HEK293T (cell line): ENCODE results near the gene NR2E1.

Experiments
- CTCF ChIA-PET: fragments of 350-600 bp; formaldehyde crosslinking; extraction: SDS; loops from one replicate; lab custom pipeline; 2021; ENCODE audit warnings: antibody characterized with exemption, inconsistent platforms; lab: Yijun Ruan, JAX
- POLR2A ChIA-PET: fragments of 350-600 bp; formaldehyde crosslinking; extraction: SDS; loops from one replicate; lab custom pipeline; 2020; ENCODE audit warnings: antibody characterized with exemption, inconsistent platforms; lab: Yijun Ruan, JAX
- DNase-seq: peaks from one replicate; pipeline ENCODE4 v3.0.0; 2012; ENCODE audit warnings: mixed read lengths; ENCODE audit errors: extremely low spot score
- ARNT ChIP-seq: fragments of 450-650 bp; IDR thresholded peaks from 2 replicates; pipeline ENCODE4 v1.6.1; 2017; ENCODE audit warnings: mild to moderate bottlenecking
- BHLHE40 ChIP-seq: fragments of 450-650 bp; IDR thresholded peaks from 2 replicates; pipeline ENCODE4 v1.6.1; 2016; ENCODE audit warnings: mild to moderate bottlenecking, moderate library complexity, borderline replicate concordance
- CTBP1 ChIP-seq: fragments of 450-650 bp; IDR thresholded peaks from 2 replicates; pipeline ENCODE4 v1.6.1; 2016; ENCODE audit warnings: borderline replicate concordance
- ELF4 ChIP-seq: fragments of 450-650 bp; IDR thresholded peaks from 2 replicates; pipeline ENCODE4 v1.6.1; 2017; ENCODE audit warnings: antibody characterized with exemption
- FOXA1 ChIP-seq: fragments of 450-650 bp; IDR thresholded peaks from 2 replicates; pipeline ENCODE4 v1.6.1; 2016; ENCODE audit warnings: mild to moderate bottlenecking
- FOXK2 ChIP-seq: fragments of 450-650 bp; IDR thresholded peaks from 2 replicates; pipeline ENCODE4 v1.6.1; 2016; ENCODE audit warnings: mild to moderate bottlenecking
- FOXM1 ChIP-seq: fragments of 450-650 bp; IDR thresholded peaks from 2 replicates; pipeline ENCODE4 v1.6.1; 2017; ENCODE audit warnings: mild to moderate bottlenecking, borderline replicate concordance
- HDGF ChIP-seq: fragments of 450-650 bp; IDR thresholded peaks from 2 replicates; pipeline ENCODE4 v1.6.1; 2017; ENCODE audit warnings: antibody characterized with exemption, borderline replicate concordance
- L3MBTL2 ChIP-seq: fragments of 450-650 bp; conservative IDR thresholded peaks from 2 replicates; pipeline ENCODE4 v1.6.1; 2016; ENCODE audit warnings: mild to moderate bottlenecking
- LEF1 ChIP-seq: fragments of 450-650 bp; IDR thresholded peaks from 2 replicates; pipeline ENCODE4 v1.6.1; 2017; ENCODE audit warnings: mild to moderate bottlenecking, borderline replicate concordance
- NFRKB ChIP-seq: fragments of 450-650 bp; IDR thresholded peaks from 2 replicates; pipeline ENCODE4 v1.6.1; 2016; ENCODE audit warnings: mild to moderate bottlenecking, moderate library complexity
- PKNOX1 ChIP-seq: fragments of 450-650 bp; IDR thresholded peaks from 2 replicates; pipeline ENCODE4 v1.6.1; 2016
- SP1 ChIP-seq: fragments of 450-650 bp; IDR thresholded peaks from 2 replicates; pipeline ENCODE4 v1.6.1; 2017
- SUZ12 ChIP-seq: fragments of 450-650 bp; IDR thresholded peaks from 2 replicates; pipeline ENCODE4 v1.6.1; 2016; ENCODE audit warnings: mild to moderate bottlenecking
- TARDBP ChIP-seq: fragments of 450-650 bp; IDR thresholded peaks from 2 replicates; pipeline ENCODE4 v1.6.1; 2016
- ZNF384 ChIP-seq: fragments of 450-650 bp; IDR thresholded peaks from 2 replicates; pipeline ENCODE4 v1.6.1; 2016

The NR2E1 gene

GRCh38 chr6:108127056-108127455, 38.8 kb upstream of the NR2E1 start:
- ChIA-PET POLR2A (interaction anchor here (1.0 kb wide), 1 partner anchor 168 kb away, joined by 4 read pairs; the partner anchor contains the start of gene AFG1L), CTCF (interaction anchor here (0.6 kb wide), 1 partner anchor 237 kb away, joined by 3 read pairs; no protein-coding TSS in a partner anchor)
- DNase-seq = no peak
- TF ChIP-seq L3MBTL2 (no peak), TARDBP (no peak), BHLHE40 (no peak), NFRKB (no peak), SUZ12 (no peak), PKNOX1 (no peak), ELF4 (no peak), ZNF384 (no peak), FOXK2 (no peak), FOXM1 (no peak), LEF1 (no peak), SP1 (no peak), HDGF (no peak), CTBP1 (no peak), FOXA1 (no peak), ARNT (no peak)

- ChIA-PET CTCF (interaction anchor here (0.6 kb wide), 2 partner anchors 124 to 236 kb away, joined by 3 read pairs; no protein-coding TSS in a partner anchor), POLR2A (interaction anchor here (1.0 kb wide), 1 partner anchor 167 kb away, joined by 4 read pairs; the partner anchor contains the start of gene AFG1L)
- TF ChIP-seq FOXK2 = no peak
- no peak for DNase-seq
Measured at GRCh38 chr6:108127826-108128225, 38.0 kb upstream of the NR2E1 start.

GRCh38 chr6:108130262-108130661, 35.6 kb upstream of the NR2E1 start:
- DNase-seq = no peak
- POLR2A ChIA-PET = interaction anchor here (0.9 to 1.5 kb wide), 2 partner anchors 36 to 131 kb away, joined by 5 to 6 read pairs; partner anchors contain the start of genes NR2E1 and SNX3
- CTCF ChIA-PET = no interaction called here
- no peak for TF ChIP-seq NFRKB
- no peak for TF ChIP-seq BHLHE40
- no peak for TF ChIP-seq ELF4
- TF ChIP-seq SUZ12 = no peak
- no peak for TF ChIP-seq LEF1
- TF ChIP-seq CTBP1 = no peak
- no peak for TF ChIP-seq TARDBP
- no peak for TF ChIP-seq L3MBTL2
- TF ChIP-seq FOXA1 = no peak
- no peak for TF ChIP-seq FOXM1
- TF ChIP-seq HDGF = no peak
- no peak for TF ChIP-seq SP1
- TF ChIP-seq PKNOX1 = no peak
- no peak for TF ChIP-seq ZNF384
- no peak for TF ChIP-seq ARNT
- no peak for TF ChIP-seq FOXK2

- POLR2A ChIA-PET = interaction anchor here (2.6 kb wide), 1 partner anchor 32 kb away, joined by 17 read pairs; the partner anchor contains the start of gene NR2E1
- CTCF ChIA-PET = interaction anchor here (0.9 kb wide), 1 partner anchor 11 kb away, joined by 7 read pairs; no protein-coding TSS in a partner anchor
- TF ChIP-seq HDGF (no peak), SUZ12 (no peak), NFRKB (no peak), ARNT (no peak), FOXK2 (no peak), PKNOX1 (no peak), LEF1 (no peak), TARDBP (no peak), FOXA1 (no peak), FOXM1 (no peak), L3MBTL2 (no peak), ZNF384 (no peak), SP1 (no peak), BHLHE40 (no peak)
- no peak for DNase-seq
Measured at GRCh38 chr6:108132863-108133262, 33.0 kb upstream of the NR2E1 start.

- POLR2A ChIA-PET = interaction anchor here (0.6 to 2.6 kb wide), 7 partner anchors 10 to 340 kb away, joined by 3 to 17 read pairs (median 7); partner anchors contain the start of genes NR2E1 and SNX3
- CTCF ChIA-PET = interaction anchor here (1.5 kb wide), 1 partner anchor 22 kb away, joined by 5 read pairs; no protein-coding TSS in a partner anchor
- no peak for TF ChIP-seq FOXM1
- TF ChIP-seq HDGF = 0 out of 2 replicates have a peak, but pooled peaks have one; percentile 21
- no peak for TF ChIP-seq TARDBP
- TF ChIP-seq PKNOX1 = peak; percentile 85
- peak; percentile 88 for DNase-seq
Measured at GRCh38 chr6:108133594-108134179, 32.1 kb upstream of the NR2E1 start.
